PC-3 (cell line): ENCODE results near the gene TMBIM1. TPM values are rescaled to one million over a fixed set of nuclear protein-coding genes. Genes with fewer than 3 reads are reported as not detected.

Experiments
- ATAC-seq: fragments of 200-7000 bp; cut with Tn5 transposase; 2 replicates; pipeline ENCODE4 v1.9.1; 2020; ENCODE audit warnings: mild to moderate bottlenecking, moderate library complexity
- BruUV-seq: library from RNA; stranded (reverse); fragments of 400-500 nt; replicated peaks from 2 replicates; lab custom pipeline; 2021; lab: Mats Ljungman, UMichigan
- CTCF ChIA-PET: fragments of 300-600 bp; sonication (Branson Sonifier 250); formaldehyde crosslinking; loops from one replicate; lab custom pipeline; 2022; ENCODE audit warnings: antibody characterized with exemption; lab: Charles Lee
- POLR2A ChIA-PET: fragments of 300-600 bp; sonication (Branson Sonifier 250); formaldehyde crosslinking; loops from one replicate; lab custom pipeline; 2022; ENCODE audit warnings: antibody characterized with exemption; ENCODE audit not compliant: unreplicated experiment; lab: Charles Lee
- DNase-seq: peaks from one replicate; pipeline ENCODE4 v3.0.0-alpha.2; 2015
- H2AFZ ChIP-seq: fragments of 300-600 bp; sonication (generic); 2 replicates; pipeline ENCODE4 v1.6.0; 2016; ENCODE audit warnings: antibody characterized with exemption, low read length
- H3F3A ChIP-seq: fragments of 300-600 bp; sonication (generic); one replicate; pipeline ENCODE4 v1.6.0; 2017; ENCODE audit warnings: antibody characterized with exemption, low read length, control low read depth, mild to moderate bottlenecking; ENCODE audit not compliant: unreplicated experiment
- H3K27ac ChIP-seq: fragments of 300-600 bp; sonication (generic); 2 replicates; pipeline ENCODE4 v1.5.1; 2016; ENCODE audit warnings: mild to moderate bottlenecking, low read length
- H3K27me3 ChIP-seq: fragments of 300-600 bp; sonication (generic); 2 replicates; pipeline ENCODE4 v1.6.1; 2016; ENCODE audit warnings: low read length, mixed read lengths
- H3K36me3 ChIP-seq: fragments of 300-600 bp; sonication (generic); 2 replicates; pipeline ENCODE4 v1.6.1; 2016; ENCODE audit warnings: low read depth, mixed run types, low read length, mixed read lengths
- H3K4me1 ChIP-seq: fragments of 300-600 bp; sonication (generic); 2 replicates; pipeline ENCODE4 v1.5.1; 2016; ENCODE audit warnings: low read length; ENCODE audit not compliant: insufficient read depth
- H3K4me2 ChIP-seq: fragments of 300-600 bp; sonication (generic); 2 replicates; pipeline ENCODE4 v1.6.0; 2016; ENCODE audit warnings: low read length
- H3K4me3 ChIP-seq: fragments of 300-600 bp; sonication (generic); 2 replicates; pipeline ENCODE4 v1.5.1; 2016; ENCODE audit warnings: mild to moderate bottlenecking, low read length, mixed read lengths
- H3K79me2 ChIP-seq: fragments of 300-600 bp; sonication (generic); 2 replicates; pipeline ENCODE4 v1.6.1; 2017; ENCODE audit warnings: low read length, mixed read lengths
- H3K9ac ChIP-seq: fragments of 300-600 bp; sonication (generic); 2 replicates; pipeline ENCODE4 v1.6.0; 2016; ENCODE audit warnings: mild to moderate bottlenecking, low read length
- H3K9me2 ChIP-seq: fragments of 300-600 bp; sonication (generic); replicated peaks from 2 replicates; pipeline ENCODE4 v1.6.1; 2016; ENCODE audit warnings: mixed run types, low read length, mixed read lengths
- H3K9me3 ChIP-seq: fragments of 300-600 bp; sonication (generic); 2 replicates; pipeline ENCODE4 v1.6.1; 2016; ENCODE audit warnings: low read length, mixed read lengths
- H4K20me1 ChIP-seq: fragments of 300-600 bp; sonication (generic); 2 replicates; pipeline ENCODE4 v1.6.1; 2016; ENCODE audit warnings: low read length, mixed read lengths
- EZH2 ChIP-seq: fragments of 300-600 bp; sonication (generic); IDR thresholded peaks from one replicate; pipeline ENCODE4 v1.6.1; 2017; ENCODE audit warnings: antibody characterized with exemption, mild to moderate bottlenecking, low read length; ENCODE audit not compliant: unreplicated experiment
- EZH2phosphoT487 ChIP-seq: fragments of 300-600 bp; sonication (generic); IDR thresholded peaks from 2 replicates; pipeline ENCODE4 v1.6.1; 2018; ENCODE audit warnings: mild to moderate bottlenecking, antibody characterized with exemption, low read length, borderline replicate concordance
- intact Hi-C: fragments of 100-400 bp; cut with micrococcal nuclease; formaldehyde crosslinking; loops from 2 replicates; pipeline ENCODE4 v1.9.0; 2023
- total RNA-seq: library from RNA; depleted of rRNA; stranded (reverse); fragments of >200 nt; gene quantifications from 2 replicates; pipeline ENCODE4 v1.2.3, GENCODE V29; 2014
- TF ChIP-seq, protein P1 (sequence below): fragments of 300-600 bp; sonication (generic); conservative IDR thresholded peaks from 2 replicates; pipeline ENCODE4 v1.5.1; 2017; ENCODE audit warnings: antibody characterized with exemption, low read depth, mild to moderate bottlenecking, low read length

TMBIM1 gene
- total RNA-seq, 1 experiment from 2014 or later = 45.0 TPM

DNA sequence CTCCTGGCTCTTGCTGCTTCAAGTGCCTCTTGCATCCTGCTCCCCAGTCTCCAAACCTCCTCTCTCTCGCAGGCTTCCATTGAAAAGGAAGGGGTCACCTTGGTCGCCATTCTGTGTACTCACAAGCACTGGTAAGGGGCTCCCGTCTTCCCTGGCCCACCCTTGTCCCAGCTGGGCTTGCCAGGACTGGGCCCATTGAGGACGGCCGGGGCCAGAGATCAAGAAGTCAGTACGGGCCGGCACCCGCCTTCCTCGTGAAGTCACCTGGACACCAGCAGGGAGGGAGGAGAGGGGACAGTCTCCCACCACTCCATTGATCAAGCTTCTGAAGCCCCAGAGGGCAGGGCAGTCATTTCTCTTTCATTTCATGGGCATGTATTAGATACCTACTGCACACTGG lies 48.4 kb upstream of the TMBIM1 start:
- Histone ChIP-seq H3K4me3 (no peak overlapping the region), H3F3A (no peaks in the 10 kb centered on the region), H2AFZ (no peak overlapping the region), H3K4me1 (no peaks in the 10 kb centered on the region), H3K4me2 (no peak overlapping the region), H3K27me3 (no peaks in the 10 kb centered on the region), H3K9me2 (no peaks in the 10 kb centered on the region), H3K36me3 (no peaks in the 10 kb centered on the region), H3K9me3 (no peaks in the 10 kb centered on the region), H3K9ac (no peak overlapping the region), H3K79me2 (no peaks in the 10 kb centered on the region), H3K27ac (no peak overlapping the region), H4K20me1 (no peaks in the 10 kb centered on the region)
- ChIA-PET CTCF (no interaction called here), POLR2A (no interaction called here)
- DNase-seq (no peak), ATAC-seq (no peak)
- TF ChIP-seq, protein P1, sequence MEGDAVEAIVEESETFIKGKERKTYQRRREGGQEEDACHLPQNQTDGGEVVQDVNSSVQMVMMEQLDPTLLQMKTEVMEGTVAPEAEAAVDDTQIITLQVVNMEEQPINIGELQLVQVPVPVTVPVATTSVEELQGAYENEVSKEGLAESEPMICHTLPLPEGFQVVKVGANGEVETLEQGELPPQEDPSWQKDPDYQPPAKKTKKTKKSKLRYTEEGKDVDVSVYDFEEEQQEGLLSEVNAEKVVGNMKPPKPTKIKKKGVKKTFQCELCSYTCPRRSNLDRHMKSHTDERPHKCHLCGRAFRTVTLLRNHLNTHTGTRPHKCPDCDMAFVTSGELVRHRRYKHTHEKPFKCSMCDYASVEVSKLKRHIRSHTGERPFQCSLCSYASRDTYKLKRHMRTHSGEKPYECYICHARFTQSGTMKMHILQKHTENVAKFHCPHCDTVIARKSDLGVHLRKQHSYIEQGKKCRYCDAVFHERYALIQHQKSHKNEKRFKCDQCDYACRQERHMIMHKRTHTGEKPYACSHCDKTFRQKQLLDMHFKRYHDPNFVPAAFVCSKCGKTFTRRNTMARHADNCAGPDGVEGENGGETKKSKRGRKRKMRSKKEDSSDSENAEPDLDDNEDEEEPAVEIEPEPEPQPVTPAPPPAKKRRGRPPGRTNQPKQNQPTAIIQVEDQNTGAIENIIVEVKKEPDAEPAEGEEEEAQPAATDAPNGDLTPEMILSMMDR = no peak
- intact Hi-C loops = no loop called here
- no TSS peak for BruUV-seq

DNA sequence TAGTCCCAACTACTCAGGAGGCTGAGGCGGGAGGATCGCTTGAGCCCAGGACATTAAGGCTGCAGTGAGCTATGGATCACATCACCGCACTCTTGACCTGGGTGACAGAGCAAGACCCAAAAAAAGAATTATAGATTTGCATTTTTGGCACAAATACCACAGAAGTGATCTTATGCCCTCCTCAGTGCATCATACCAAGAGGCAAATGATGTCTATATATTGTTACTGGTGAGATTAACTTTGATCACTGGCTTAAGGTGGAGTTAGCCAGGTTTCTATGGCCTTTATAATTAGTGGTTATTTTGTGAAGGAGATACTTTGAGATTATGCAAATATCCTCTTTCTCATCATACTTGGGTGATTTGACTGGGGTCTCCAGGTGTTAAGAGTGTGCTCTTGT lies 42.2 kb upstream of the TMBIM1 start:
- ATAC-seq (no peak), DNase-seq (no peak)
- Histone ChIP-seq H3K4me3 (no peak overlapping the region), H3K9me3 (no peaks in the 10 kb centered on the region), H3K79me2 (no peaks in the 10 kb centered on the region), H3K27ac (no peak overlapping the region), H3K4me2 (no peak overlapping the region), H3K36me3 (no peaks in the 10 kb centered on the region), H3F3A (no peaks in the 10 kb centered on the region), H2AFZ (no peak overlapping the region), H4K20me1 (no peaks in the 10 kb centered on the region), H3K4me1 (no peaks in the 10 kb centered on the region), H3K27me3 (no peaks in the 10 kb centered on the region), H3K9ac (no peak overlapping the region), H3K9me2 (no peaks in the 10 kb centered on the region)
- ChIA-PET POLR2A (no interaction called here), CTCF (no interaction called here)
- intact Hi-C loops = no loop called here
- no TSS peak for BruUV-seq
- TF ChIP-seq, protein P1 = no peak

DNA sequence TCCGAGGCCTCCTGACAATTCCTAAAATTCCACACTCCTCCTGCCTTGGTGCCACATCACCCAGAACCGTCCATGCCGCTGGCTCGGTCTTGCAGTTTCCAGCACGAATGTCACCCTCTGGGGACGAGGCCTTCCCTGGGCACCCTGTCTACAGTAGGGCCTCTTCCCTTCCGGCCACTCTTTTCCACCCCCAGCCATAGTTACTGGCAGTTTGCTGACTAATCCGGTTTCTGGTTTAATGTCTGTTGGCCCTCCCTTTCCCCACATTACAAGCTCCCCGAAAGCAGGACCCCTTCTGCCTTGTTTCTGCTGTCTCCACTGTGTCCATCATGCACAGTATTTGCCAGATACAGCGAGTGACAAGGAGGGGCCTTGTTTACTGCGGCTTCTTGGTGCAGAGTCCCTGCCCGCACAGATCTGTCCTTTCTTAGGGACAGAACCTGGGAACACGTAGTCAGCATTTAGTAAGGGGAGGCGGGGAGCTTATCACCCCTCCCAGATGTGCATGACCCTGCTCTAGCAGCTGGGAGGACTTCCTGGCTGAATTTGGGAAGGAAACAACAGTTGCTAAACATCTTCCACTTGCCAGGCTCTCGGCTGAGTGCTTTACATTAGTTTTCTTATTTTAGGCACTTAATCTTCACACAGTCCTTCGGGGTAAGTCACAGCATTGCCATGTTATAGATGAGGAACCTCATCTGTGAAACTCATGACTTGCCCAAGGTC lies 40.8 kb upstream of the TMBIM1 start:
- no TSS peak for BruUV-seq
- no peaks in the 10 kb centered on the region for H3F3A ChIP-seq
- H4K20me1 ChIP-seq = no peaks in the 10 kb centered on the region
- H3K9me2 ChIP-seq = no peaks in the 10 kb centered on the region
- no peak overlapping the region for H2AFZ ChIP-seq
- H3K27ac ChIP-seq = no peak overlapping the region
- H3K27me3 ChIP-seq = no peaks in the 10 kb centered on the region
- ChIA-PET CTCF (no interaction called here), POLR2A (no interaction called here)
- intact Hi-C loops = no loop called here
- no peaks in the 10 kb centered on the region for H3K9me3 ChIP-seq
- TF ChIP-seq, protein P1 = no peak
- TF ChIP-seq EZH2phosphoT487 (no peak), EZH2 (no peak)
- no peak overlapping the region for H3K4me3 ChIP-seq
- no peaks in the 10 kb centered on the region for H3K4me1 ChIP-seq
- no peak overlapping the region for H3K9ac ChIP-seq
- H3K79me2 ChIP-seq = no peaks in the 10 kb centered on the region
- ATAC-seq (no peak), DNase-seq (no peak)
- H3K36me3 ChIP-seq = no peaks in the 10 kb centered on the region
- H3K4me2 ChIP-seq = no peak overlapping the region
